ENCODE data around the gene VWA8. TPM values are rescaled to one million over a fixed set of nuclear protein-coding genes. Genes with fewer than 3 reads are reported as not detected.

VWA8 gene
- total and polyA plus RNA-seq, 4 donors: 9.8 to 35.7 (median 18.5) TPM

DNA sequence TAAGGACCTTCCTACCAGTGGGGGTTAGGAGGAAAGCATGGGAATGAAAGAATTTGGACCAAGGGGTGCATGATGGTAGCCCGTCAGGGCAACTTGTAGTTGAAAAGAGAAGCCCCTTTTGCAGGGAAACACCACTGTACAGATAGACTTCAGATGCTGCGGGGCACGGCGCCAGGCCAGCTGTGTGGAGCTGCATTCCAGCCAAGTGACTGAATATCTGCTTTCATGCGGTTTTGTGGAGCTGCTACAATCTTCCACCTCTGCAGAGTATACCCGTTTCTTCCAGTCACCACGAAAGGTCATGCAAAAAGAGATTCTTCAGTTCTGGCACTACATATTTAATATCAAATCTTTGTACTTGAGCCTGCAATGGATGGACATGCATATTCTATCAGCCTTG is 398.8 kb downstream of the VWA8 start:
- no peaks in the 10 kb centered on the region for H3K27me3 ChIP-seq (ENCODE audit: control insufficient read depth, insufficient read depth, low read length)
- 17% methylated on average over 7 of the region's 7 CpGs for WGBS (ENCODE audit: insufficient coverage)
- H3K27ac ChIP-seq (ENCODE audit: low read depth, low read length): peak overlapping the region; percentile 84
- H3K4me1 ChIP-seq (ENCODE audit: control insufficient read depth, insufficient read depth, low read length): peaks cover 34% of the 10 kb centered on the region
- no peaks in the 10 kb centered on the region for H3K36me3 ChIP-seq (ENCODE audit: control insufficient read depth, insufficient read depth, low read length)
- H3K9me3 ChIP-seq (ENCODE audit: control insufficient read depth, insufficient read depth, low read length): no peaks in the 10 kb centered on the region
- no peak overlapping the region for H3K4me3 ChIP-seq (ENCODE audit: low read depth, low read length)
- DNase-seq (ENCODE audit: low read depth in 4 of 6, low spot score in 6 of 6): peak in 2 of 6 donors; percentile 80 to 89

- H3K27me3 ChIP-seq (ENCODE audit: control insufficient read depth, insufficient read depth, low read length): no peaks in the 10 kb centered on the region
- no peaks in the 10 kb centered on the region for H3K9me3 ChIP-seq (ENCODE audit: control insufficient read depth, insufficient read depth, low read length)
- no peak for DNase-seq (ENCODE audit: low read depth in 4 of 6, low spot score in 6 of 6)
- H3K36me3 ChIP-seq (ENCODE audit: control insufficient read depth, insufficient read depth, low read length): no peaks in the 10 kb centered on the region
- peak overlapping the region; percentile 84 for H3K27ac ChIP-seq (ENCODE audit: low read depth, low read length)
- peaks cover 32% of the 10 kb centered on the region for H3K4me1 ChIP-seq (ENCODE audit: control insufficient read depth, insufficient read depth, low read length)
- H3K4me3 ChIP-seq (ENCODE audit: low read depth, low read length): no peak overlapping the region
- 47% methylated on average over 4 of the region's 4 CpGs for WGBS (ENCODE audit: insufficient coverage)
Measured at GRCh38 chr13:41561170-41561569, 399.7 kb downstream of the VWA8 start.

DNA sequence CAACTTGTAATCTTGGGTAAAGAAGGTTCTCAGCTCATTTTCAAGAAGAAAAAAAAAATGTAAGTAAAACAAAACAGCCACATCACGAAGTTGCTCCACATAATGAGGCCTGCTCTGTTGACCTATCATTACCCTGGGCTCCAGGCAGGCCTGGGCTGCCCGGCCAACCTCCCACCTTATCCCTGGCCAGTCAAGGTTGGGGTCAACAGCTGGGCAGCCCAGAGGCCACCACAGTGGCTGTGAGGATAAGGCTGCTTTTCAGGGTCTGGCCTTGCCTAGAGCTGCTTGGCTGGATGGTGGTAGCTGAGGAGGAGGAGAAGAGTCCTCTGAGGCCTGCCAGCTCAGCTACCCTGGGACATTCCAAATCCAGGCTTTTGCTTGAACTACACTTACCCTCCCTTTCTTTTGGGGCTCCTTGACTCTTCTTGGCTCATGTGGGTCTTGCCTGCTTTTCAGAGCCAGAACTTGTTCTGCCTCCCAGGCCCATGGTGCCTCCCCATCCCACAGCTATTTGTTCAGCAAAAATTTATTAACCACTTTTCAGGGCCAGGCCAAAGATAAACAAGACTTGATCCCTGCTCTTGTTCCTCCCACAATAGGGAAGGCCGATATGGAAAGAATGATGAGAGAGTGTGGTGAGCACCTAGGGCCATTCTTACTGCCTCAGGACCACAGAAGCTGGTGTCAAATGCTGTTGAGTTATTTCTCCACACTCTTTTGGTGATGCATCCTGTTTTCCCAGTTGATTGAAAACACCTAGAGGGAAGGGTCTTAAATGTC is 401.9 kb downstream of the VWA8 start:
- no peaks in the 10 kb centered on the region for H3K9me3 ChIP-seq (ENCODE audit: control insufficient read depth, insufficient read depth, low read length)
- no peak overlapping the region for H3K4me3 ChIP-seq (ENCODE audit: low read depth, low read length)
- H3K4me1 ChIP-seq (ENCODE audit: control insufficient read depth, insufficient read depth, low read length): peaks cover 24% of the 10 kb centered on the region
- H3K27me3 ChIP-seq (ENCODE audit: control insufficient read depth, insufficient read depth, low read length): no peaks in the 10 kb centered on the region
- 80% methylated on average over 2 of the region's 3 CpGs for WGBS (ENCODE audit: insufficient coverage)
- no peak overlapping the region for H3K27ac ChIP-seq (ENCODE audit: low read depth, low read length)
- no peak for DNase-seq (ENCODE audit: low read depth in 4 of 6, low spot score in 6 of 6)
- H3K36me3 ChIP-seq (ENCODE audit: control insufficient read depth, insufficient read depth, low read length): no peaks in the 10 kb centered on the region

DNA sequence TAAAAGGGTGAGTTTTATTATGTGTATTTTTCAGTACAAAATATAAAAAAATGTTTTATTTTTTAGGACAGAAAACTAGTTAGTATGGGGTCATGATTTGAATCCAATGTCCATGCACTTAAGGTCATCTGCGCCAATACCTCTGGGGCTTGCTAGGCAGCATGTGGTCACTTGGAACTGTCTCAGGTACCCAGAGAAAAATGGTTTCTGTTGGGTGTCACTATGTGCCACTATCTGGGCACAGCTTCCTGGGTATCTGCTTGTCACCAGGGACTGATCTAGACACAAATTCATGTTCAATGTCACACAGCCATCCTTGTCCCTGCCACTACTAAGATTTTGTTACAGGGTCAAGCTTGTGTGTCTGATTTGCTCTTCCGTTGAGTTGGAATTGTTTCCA is 403.2 kb downstream of the VWA8 start:
- Histone ChIP-seq H3K9me3 (ENCODE audit: control insufficient read depth, insufficient read depth, low read length) (no peaks in the 10 kb centered on the region), H3K4me3 (ENCODE audit: low read depth, low read length) (no peak overlapping the region), H3K27ac (ENCODE audit: low read depth, low read length) (no peak overlapping the region), H3K4me1 (ENCODE audit: control insufficient read depth, insufficient read depth, low read length) (peaks cover 19% of the 10 kb centered on the region), H3K27me3 (ENCODE audit: control insufficient read depth, insufficient read depth, low read length) (no peaks in the 10 kb centered on the region), H3K36me3 (ENCODE audit: control insufficient read depth, insufficient read depth, low read length) (no peaks in the 10 kb centered on the region)
- DNase-seq (ENCODE audit: low read depth in 4 of 6, low spot score in 6 of 6): no peak
- WGBS (ENCODE audit: insufficient coverage): 100% methylated on average over 1 of the region's 2 CpGs

DNA sequence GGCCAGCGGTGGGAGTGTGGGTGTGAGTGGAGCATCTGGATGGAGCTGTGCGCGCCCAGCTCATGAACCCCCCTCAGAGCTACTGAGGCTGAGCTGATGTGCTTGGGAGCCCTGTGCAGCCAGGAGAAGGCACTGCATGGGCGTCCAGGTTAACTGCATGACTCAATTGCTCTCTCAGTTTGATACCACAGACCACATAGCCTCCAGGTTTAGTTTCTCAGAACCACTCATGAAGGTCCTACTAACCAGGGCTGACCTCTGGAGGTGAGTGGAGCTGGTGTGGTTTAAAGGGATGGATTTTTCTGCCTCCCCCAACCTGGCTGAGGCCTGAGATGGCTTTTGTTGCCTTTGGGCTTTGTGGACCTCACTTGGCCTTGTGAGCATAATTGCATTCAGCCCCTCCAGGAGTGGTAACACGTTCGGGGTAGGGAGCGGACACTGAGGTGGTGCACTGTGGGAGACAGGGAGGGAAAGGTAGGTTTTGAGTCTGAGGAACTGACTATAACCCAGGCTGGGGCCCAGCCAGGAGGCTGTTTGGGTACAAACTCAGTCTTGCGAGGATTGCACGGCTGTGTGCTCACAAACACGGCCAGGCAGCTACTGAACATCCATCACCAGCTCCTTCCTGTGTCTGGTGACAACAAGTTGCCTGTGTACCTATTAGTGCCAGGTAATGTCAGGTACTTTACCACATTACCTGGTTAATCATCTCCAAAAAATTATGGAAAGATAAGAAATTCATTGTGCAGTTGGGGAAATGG is 406.1 kb downstream of the VWA8 start:
- Histone ChIP-seq H3K27ac (ENCODE audit: low read depth, low read length) (no peak overlapping the region), H3K4me3 (ENCODE audit: low read depth, low read length) (no peak overlapping the region), H3K4me1 (ENCODE audit: control insufficient read depth, insufficient read depth, low read length) (peaks cover 9% of the 10 kb centered on the region), H3K27me3 (ENCODE audit: control insufficient read depth, insufficient read depth, low read length) (no peaks in the 10 kb centered on the region), H3K9me3 (ENCODE audit: control insufficient read depth, insufficient read depth, low read length) (no peaks in the 10 kb centered on the region), H3K36me3 (ENCODE audit: control insufficient read depth, insufficient read depth, low read length) (no peaks in the 10 kb centered on the region)
- DNase-seq (ENCODE audit: low read depth in 4 of 6, low spot score in 6 of 6): no peak
- WGBS (ENCODE audit: insufficient coverage): 83% methylated on average over 3 of the region's 10 CpGs

GRCh38 chr13:41554180-41554579 is 406.7 kb downstream of the VWA8 start:
- H3K4me1 ChIP-seq (ENCODE audit: control insufficient read depth, insufficient read depth, low read length): peaks cover 15% of the 10 kb centered on the region
- H3K9me3 ChIP-seq (ENCODE audit: control insufficient read depth, insufficient read depth, low read length): no peaks in the 10 kb centered on the region
- DNase-seq (ENCODE audit: low read depth in 4 of 6, low spot score in 6 of 6): no peak
- H3K27ac ChIP-seq (ENCODE audit: low read depth, low read length): no peak overlapping the region
- no peaks in the 10 kb centered on the region for H3K36me3 ChIP-seq (ENCODE audit: control insufficient read depth, insufficient read depth, low read length)
- 94% methylated on average over 2 of the region's 2 CpGs for WGBS (ENCODE audit: insufficient coverage)
- H3K4me3 ChIP-seq (ENCODE audit: low read depth, low read length): no peak overlapping the region
- no peaks in the 10 kb centered on the region for H3K27me3 ChIP-seq (ENCODE audit: control insufficient read depth, insufficient read depth, low read length)

- no peak overlapping the region for H3K4me3 ChIP-seq (ENCODE audit: low read depth, low read length)
- no peak overlapping the region for H3K27ac ChIP-seq (ENCODE audit: low read depth, low read length)
Measured at GRCh38 chr13:41552031-41552430, 408.9 kb downstream of the VWA8 start.

DNA sequence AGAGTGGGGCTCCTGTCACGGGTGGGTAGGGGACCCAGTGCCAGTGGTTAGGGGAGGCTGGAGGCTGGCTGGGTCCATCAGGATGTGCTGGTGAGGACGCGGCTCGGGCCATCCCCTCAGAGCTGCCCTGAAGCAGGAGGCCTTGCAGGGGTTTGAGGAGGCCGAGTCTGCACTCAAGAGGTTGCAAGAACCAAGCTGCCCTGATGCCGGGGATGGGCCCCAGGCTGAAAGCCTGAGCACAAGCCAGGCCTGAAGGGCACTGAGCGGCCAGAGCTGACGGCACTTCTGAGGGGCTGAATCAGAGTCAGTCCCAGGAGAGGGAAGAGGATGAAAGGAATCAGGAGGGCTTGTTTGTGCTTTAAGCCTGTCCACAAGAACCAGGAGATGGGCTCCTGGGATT is 410.6 kb downstream of the VWA8 start:
- 96% methylated on average over 8 of the region's 8 CpGs for WGBS (ENCODE audit: insufficient coverage)
- peak overlapping the region; percentile 12 for H3K27ac ChIP-seq (ENCODE audit: low read depth, low read length)
- no peak overlapping the region for H3K4me3 ChIP-seq (ENCODE audit: low read depth, low read length)
- H3K36me3 ChIP-seq (ENCODE audit: control insufficient read depth, insufficient read depth, low read length): no peaks in the 10 kb centered on the region
- peaks cover 49% of the 10 kb centered on the region for H3K4me1 ChIP-seq (ENCODE audit: control insufficient read depth, insufficient read depth, low read length)
- DNase-seq (ENCODE audit: low read depth in 4 of 6, low spot score in 6 of 6): no peak
- no peaks in the 10 kb centered on the region for H3K27me3 ChIP-seq (ENCODE audit: control insufficient read depth, insufficient read depth, low read length)
- H3K9me3 ChIP-seq (ENCODE audit: control insufficient read depth, insufficient read depth, low read length): no peaks in the 10 kb centered on the region

More at GRCh38 chr13:41552031-41552430, 408.9 kb downstream of the VWA8 start:
- Histone ChIP-seq H3K9me3 (ENCODE audit: control insufficient read depth, insufficient read depth, low read length) (no peaks in the 10 kb centered on the region), H3K4me1 (ENCODE audit: control insufficient read depth, insufficient read depth, low read length) (peaks cover 32% of the 10 kb centered on the region), H3K36me3 (ENCODE audit: control insufficient read depth, insufficient read depth, low read length) (no peaks in the 10 kb centered on the region), H3K27me3 (ENCODE audit: control insufficient read depth, insufficient read depth, low read length) (no peaks in the 10 kb centered on the region)
- whole genome bisulfite sequencing (ENCODE audit: insufficient coverage): 89% methylated on average over 1 of the region's 2 CpGs
- peak in 1 of 6 donors; percentile 12 for DNase-seq (ENCODE audit: low read depth in 4 of 6, low spot score in 6 of 6)

- Histone ChIP-seq H3K27ac (ENCODE audit: low read depth, low read length) (peak overlapping the region; percentile 12), H3K4me3 (ENCODE audit: low read depth, low read length) (no peak overlapping the region), H3K36me3 (ENCODE audit: control insufficient read depth, insufficient read depth, low read length) (no peaks in the 10 kb centered on the region), H3K4me1 (ENCODE audit: control insufficient read depth, insufficient read depth, low read length) (peaks cover 49% of the 10 kb centered on the region), H3K9me3 (ENCODE audit: control insufficient read depth, insufficient read depth, low read length) (no peaks in the 10 kb centered on the region), H3K27me3 (ENCODE audit: control insufficient read depth, insufficient read depth, low read length) (no peaks in the 10 kb centered on the region)
- no peak for DNase-seq (ENCODE audit: low read depth in 4 of 6, low spot score in 6 of 6)
- 92% methylated on average over 10 of the region's 10 CpGs for WGBS (ENCODE audit: insufficient coverage)
Measured at GRCh38 chr13:41549491-41549890, 411.4 kb downstream of the VWA8 start.

All from spinal cord (tissue), 10 donors.